Femur (tissue), 1 donor: ENCODE results near the gene CDK9.
A peak's percentile ranks its signal among the peaks of the same experiment; 100 is the strongest.

Experiments
- DNase-seq: peaks from one replicate; pipeline ENCODE4 v3.0.0-alpha.2; 2017

The CDK9 gene

DNA sequence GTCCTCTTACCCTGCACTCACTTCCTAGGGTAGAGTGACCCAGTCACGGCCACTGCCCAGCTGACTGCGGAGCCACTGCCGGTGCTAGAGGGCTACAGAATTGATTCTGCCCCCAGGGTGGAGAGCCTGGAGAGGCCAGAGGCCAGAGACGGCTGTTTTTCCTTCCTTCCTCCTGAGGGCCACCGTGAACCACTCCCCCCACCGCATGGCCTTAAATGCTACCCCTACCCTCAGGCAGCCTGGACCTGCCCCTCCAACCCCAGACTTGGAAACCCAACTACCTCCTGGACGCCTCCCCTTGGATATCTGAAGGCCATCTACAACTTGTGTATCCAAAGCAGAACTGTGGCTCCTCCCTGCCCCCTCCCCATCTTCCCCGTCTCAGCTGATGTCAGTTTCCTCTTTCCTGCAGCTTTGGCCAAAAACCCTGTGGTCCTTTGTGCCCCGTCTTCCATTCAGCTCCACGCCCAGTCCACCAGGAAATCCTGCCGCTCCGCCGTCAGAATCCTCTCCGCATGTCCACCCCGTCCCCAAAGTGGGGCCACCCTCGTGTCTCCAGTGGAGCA, 23.6 kb upstream of the CDK9 start:
- DNase-seq = no peak

DNA sequence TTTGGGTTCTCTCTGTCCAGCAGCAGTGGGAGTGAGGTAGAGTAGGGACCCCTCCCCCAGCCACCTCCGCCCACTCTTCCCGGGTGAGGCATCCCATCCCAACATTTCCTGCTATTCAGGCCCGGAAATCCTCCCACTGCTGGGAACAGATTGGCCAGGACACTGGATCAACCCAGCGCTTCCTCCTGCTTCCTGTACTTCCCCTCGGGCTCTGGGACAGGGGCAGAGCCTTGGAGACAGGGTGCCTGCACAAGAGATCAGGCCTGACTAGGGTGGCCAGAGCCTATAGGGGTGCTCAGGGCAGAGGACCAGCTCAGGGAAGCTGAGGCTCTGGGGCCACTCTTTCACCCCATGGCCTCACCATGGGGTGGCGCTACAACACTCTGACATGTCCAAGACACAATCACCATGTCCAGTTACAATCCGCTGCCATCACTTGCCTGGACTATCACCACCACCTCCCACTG, 21.9 kb upstream of the CDK9 start:
- DNase-seq = peak; percentile 62

GRCh38 chr9:127765418-127765817, 20.4 kb upstream of the CDK9 start:
- DNase-seq = no peak

DNA sequence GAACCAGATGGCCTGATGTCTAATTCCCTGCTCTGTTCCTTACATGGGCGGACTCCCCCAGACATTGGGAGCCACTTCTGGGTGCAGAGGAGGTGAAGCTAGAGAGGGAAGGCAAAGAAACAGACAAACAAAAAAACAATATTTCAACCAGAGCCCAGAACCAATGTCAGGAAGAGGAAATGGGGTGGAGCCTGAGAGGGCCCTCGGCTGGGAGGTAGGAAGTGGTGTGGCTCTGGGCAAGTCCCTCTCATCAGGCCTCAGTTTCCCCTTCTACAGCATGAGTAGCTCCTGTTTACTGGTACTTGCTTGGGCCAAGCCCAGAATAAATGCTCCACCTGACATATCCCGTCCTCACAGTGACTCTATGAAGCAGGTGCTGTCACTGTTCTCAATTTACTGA, 18.4 kb upstream of the CDK9 start:
- DNase-seq = no peak

- peak; percentile 55 for DNase-seq
Observed at GRCh38 chr9:127767909-127768331, 17.9 kb upstream of the CDK9 start.

DNA sequence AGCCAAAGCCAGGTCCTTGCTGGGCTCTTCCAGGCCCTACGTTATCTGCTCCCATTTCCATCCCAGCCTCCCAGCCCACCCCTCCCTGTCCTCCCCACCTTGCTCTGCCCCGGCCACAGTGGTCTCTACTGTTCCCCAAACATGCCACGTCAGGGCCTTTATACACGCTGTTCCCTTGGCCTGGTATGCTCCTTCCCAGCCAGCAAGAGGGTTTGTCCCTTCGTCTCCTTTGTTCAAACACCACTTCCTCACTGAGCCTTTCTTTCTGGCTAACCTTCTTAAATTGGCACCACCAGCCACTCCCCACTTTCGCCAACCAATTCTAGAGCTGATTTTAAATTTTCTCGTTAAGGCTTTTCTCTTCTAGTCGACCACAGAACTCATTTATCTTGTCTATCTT, 17.1 kb upstream of the CDK9 start:
- no peak for DNase-seq

DNA sequence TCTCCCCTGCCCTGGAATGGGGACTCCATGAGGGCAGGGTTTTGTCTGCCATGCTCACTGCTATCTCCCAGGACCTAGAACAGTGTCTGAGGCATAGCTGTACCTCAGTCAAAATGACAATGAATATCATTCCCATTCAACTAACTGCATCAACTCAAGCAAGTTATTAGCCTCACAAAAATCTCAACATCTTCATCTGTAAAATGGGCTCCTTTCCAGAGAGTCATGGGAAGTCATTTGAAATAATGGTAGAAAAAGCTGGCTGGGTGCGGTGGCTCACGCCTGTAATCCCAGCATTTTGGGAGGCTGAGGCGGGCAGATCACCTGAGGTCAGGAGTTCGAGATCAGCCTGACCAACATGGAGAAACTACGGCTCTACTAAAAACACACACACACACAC, 16.7 kb upstream of the CDK9 start:
- no peak for DNase-seq

GRCh38 chr9:127769929-127770582, 15.8 kb upstream of the CDK9 start:
- no peak for DNase-seq

DNA sequence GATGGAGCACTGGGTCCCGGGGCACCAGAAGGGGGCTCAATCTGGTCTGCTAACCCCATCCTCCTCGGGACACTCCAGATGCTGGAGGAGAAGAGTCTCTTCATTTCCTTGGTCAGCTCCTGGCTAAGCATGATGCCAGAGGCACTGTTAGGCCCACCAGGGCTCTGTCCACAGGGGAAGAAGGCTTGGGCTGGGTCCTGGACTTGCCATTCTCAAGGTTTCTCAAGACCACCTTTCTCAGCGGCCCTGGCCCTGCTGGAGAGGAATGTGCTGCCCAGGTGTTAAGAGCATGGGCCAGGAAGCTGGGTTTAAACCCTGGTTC, 15.3 kb upstream of the CDK9 start:
- DNase-seq = no peak

DNA sequence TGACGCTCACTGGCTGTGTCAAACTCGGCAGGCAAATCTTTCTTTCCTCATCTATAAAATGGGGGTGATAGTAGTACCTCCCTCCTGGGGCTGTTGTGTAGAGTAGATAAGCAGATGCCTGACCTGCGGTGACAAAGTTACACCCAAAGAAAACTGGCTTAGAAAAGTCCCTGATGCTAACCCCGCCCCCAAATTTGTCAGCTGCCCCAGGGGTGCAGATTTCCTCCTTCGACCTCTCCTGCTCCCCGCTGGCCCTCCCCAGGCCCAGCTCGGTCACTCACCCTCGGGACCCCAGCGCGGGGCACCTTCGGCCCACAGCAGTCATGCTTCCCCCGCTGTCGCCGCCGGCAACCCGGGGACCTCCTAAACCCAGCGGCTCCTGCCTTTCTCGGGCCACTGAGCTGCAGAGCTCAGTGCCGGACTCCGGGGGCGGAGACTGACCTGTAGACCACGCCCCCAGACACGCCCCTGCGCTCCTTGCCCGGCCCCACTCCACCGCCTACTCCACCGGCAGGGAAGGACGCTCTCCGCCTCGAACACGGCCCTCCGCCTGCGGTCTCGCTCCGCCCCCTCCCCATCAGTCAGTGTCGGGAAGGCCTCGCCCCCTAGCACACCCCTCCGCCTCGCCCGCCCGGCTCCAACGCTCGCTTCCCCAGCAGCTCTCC, 14.8 kb upstream of the CDK9 start:
- DNase-seq = peak; percentile 99

DNA sequence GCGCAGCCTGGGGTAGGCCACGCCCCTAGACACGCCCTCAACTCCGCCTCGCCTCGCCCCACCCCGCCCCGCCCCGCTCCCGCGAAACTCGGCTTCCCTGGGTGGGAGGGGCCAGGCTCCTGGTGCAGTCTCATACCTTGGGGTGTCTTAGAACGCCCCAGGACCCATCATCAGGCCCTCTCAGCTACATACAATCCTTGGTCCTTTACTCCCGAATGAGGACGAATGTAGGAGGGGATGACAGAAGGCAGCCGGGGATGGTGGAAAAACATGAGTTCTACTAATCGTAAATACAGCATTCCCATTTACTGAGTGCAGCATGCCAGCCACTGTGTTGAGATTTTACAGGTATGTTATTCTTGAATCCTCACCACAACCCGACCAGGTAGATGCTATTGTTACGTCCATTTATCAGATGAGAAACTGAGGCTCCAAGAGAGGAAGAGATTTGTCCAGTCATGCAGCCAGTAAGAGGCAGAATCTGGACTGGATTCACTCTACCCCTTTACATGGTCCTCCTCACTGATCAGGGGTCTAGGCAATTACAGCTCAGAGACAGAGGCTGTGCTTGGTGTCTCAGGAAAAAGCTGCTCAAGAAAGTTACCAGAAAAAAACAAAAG, 14.2 kb upstream of the CDK9 start:
- DNase-seq = no peak

DNA sequence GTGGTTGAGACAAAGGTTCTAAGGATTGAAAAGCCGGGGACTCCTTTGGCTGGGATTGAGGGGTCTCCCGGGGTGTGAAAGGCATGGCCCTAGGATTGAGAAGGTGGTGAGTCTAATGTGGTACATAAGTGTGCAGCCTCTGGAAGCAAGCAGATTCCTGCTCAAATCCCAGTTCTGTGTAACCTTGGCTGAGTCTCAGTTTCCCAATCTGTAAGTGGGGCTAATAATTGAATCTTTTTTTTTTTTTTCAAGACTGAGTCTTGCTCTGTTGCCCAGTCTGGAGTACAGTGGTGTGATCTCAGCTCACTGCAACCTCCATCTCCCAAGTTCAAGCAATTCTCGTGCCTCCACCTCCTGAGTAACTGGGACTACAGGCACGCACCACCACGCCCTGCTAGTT, 13.2 kb upstream of the CDK9 start:
- no peak for DNase-seq

DNA sequence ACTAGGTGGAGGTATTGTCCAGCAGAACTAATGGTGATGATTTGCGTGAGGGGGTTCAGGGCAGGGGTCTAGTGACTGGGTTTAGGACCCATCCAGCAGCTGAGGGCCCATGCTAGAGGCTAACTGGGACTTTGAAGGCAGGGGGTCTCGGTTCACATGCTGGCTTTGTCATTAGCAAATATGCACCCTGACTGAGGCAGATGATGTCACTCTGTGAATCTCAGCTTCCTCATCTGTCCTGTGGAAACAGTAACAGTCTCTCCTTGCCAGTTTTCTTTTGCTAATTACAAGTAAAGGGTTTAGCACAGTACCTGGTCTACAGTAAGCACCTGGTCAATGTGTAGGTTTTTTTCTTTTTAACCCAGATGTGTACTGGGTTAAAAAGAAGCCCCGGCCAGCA, 12.6 kb upstream of the CDK9 start:
- no peak for DNase-seq

- DNase-seq = no peak
Observed at GRCh38 chr9:127773981-127774380, 11.9 kb upstream of the CDK9 start.

DNA sequence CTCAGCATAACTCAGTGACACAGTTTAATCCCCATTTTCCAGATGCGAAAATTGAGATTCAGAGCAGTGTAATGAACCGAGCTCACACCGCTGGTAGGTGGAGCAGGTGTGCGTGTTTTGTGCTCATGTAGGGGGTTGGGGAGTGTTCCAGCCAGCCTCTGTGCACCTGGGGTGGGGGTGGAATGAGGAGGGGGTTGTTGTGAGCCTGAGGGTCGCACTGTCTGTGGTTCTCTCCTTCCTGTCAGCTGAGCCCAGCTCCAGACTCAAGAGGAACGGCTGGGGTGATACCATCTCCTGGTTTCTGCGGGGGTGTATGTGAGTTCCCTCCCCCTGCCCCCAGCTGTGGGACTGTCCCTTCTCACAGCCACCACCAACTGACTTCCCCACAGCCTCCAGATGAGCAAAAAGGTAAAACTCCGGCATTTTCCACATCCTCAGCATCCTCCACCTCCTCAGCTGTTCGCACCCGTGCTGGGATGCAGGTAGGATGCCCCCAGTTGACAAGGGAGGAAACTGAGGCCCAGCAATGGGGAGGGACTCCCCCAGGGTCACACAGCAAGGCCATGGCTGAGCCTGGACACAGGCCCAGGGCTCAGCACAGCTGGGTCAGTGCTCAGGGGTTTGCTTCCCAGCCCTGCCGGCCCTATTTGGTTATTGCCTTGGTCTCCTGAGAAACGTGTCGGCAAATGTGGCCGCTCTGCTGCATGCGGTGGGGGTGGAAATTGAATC, 9.5 kb upstream of the CDK9 start:
- DNase-seq = peak; percentile 69

DNA sequence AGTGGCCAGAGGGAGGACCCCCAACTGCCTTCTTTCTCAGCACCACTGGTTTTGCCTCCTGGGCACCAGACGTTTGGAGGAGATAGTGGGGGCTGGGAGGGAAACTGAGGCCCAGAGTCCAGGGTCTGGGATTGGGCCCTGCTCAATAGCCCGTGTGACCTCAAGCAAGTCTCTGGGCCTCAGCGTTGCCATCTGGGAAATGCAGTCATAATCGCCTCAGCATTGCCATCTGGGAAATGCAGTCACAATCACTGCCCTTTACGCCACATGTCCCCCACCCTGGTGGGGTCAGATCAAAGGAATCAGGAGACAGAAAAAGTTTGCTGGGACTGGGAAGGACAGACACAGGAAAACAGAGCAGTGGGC, 8.9 kb upstream of the CDK9 start:
- no peak for DNase-seq

GRCh38 chr9:127777368-127777980, 8.4 kb upstream of the CDK9 start:
- DNase-seq = no peak

DNA sequence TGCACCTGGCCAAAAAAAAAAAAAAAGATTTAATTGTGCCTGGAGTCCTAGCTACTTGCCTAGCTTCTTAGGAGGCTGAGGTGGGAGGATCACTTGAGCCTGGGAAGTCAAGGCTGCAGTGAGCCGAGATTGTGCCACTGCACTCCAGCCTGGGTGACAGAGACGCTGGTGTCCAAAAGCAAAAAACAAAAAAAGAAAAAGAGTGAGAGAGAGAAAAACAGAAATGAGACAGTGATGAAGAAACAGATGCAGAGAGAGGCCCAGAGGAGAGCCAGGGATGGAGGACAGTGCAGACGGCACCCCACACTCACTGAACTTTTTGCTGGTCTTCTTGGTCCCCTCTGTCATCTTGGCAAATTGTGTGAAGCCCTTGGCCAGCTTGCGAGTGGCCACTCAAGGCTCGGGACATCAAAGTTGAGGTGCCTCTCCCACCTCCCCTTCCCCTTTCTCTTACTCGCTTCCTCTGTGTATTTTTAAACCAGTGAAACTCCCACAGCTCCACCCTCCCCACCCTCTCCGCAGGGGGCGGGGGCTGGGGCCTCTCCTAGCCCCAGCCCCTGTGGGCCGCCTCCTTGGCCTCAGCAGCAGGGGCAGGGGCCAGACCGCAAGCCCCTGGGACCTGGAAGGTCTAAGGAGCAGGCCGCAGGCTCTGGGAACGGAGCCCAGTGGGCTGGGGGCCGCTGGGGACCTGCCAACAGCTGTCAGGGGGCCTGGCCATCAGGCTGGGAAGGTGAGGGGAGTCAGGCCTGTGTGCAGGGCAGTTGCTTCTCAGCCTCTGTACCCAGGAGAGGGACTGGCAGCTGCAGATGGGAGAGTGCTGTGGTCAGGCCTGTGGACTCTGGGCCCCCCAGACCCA, 7.3 kb upstream of the CDK9 start, which contains the start of gene SH2D3C:
Gene SH2D3C, minus strand, starts transcription at position 387 of the 856 bp plus-strand sequence. Its CDS starts 39 bp downstream, at position 348.
- peak; percentile 76 for DNase-seq

DNA sequence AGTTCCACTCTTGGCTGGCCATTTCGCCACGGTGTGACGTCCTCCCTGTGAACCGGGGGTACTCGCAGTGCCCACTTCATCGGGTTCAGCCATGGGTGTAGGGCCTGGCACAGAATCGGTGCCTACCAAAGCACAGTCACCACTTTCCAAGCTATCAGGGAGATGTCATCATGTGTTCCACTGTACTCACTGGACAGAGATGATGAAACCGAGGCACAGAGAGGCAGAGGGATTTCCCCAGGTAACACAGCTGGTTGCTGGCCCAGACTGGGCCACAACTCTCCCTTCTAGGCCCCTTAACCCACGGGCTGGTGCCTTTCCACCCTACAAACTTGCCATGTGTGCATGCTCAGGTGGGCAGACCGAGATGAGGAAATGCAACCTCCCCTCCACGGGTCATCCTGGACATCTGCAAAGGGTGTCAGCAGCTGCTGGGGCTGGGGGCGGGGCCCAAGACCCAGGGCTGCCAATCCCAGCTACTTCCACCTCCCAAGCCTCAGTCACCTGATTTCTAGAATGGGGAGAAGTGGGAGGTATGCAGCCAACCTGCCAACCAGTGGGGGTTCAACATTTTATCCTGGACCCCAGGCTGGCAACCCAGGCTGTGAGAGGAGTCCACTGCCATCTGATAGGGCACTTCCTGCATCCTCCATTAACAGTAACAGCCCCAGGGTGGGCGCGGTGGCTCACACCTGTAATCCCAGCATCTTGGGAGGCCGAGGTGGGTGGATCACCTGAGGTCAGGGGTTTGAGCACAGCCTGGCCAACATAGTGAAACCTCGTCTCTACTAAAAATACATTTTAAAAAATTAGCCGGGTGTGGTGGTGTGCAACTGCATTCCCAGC, 6.5 kb upstream of the CDK9 start:
- no peak for DNase-seq

GRCh38 chr9:127780126-127780885, 5.5 kb upstream of the CDK9 start:
- peak; percentile 37 for DNase-seq
